DOHH2 (cell line): Measurements from ENCODE around the gene SULT4A1.

Experiments
- EZH2phosphoT487 ChIP-seq: fragments of 200-600 bp; sonication (generic); IDR thresholded peaks from 2 replicates; pipeline ENCODE4 v1.6.1; 2017; ENCODE audit warnings: borderline replicate concordance, mild to moderate bottlenecking, antibody characterized with exemption, low read length, moderate library complexity, mixed read lengths
- TF ChIP-seq, protein P1 (sequence below): fragments of 200-600 bp; sonication (generic); IDR thresholded peaks from one replicate; pipeline ENCODE4 v1.5.1; 2014; ENCODE audit warnings: antibody characterized with exemption, mild to moderate bottlenecking, low read depth, low read length; ENCODE audit not compliant: poor library complexity, severe bottlenecking

DNA sequence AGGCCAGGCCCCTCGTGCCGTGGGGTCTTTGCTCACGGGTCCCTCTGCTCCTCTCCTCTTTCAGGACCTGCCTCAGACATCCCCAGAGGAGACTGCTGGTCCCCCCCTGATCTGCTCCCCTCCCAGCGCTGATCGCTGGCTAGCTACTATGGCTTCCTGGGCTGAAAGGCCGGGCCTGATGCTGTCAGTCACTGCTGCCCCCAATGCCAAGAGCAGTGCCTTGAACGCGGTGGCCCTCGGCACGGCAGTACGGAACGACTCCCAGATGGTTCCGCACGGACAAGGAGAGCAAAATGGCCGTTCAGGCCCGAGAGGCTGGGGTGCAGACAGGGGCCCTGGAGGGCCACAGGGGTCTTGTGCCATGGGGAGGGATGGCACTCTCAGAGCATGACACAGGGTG lies 21.5 kb downstream of the SULT4A1 start:
- TF ChIP-seq, protein P1, sequence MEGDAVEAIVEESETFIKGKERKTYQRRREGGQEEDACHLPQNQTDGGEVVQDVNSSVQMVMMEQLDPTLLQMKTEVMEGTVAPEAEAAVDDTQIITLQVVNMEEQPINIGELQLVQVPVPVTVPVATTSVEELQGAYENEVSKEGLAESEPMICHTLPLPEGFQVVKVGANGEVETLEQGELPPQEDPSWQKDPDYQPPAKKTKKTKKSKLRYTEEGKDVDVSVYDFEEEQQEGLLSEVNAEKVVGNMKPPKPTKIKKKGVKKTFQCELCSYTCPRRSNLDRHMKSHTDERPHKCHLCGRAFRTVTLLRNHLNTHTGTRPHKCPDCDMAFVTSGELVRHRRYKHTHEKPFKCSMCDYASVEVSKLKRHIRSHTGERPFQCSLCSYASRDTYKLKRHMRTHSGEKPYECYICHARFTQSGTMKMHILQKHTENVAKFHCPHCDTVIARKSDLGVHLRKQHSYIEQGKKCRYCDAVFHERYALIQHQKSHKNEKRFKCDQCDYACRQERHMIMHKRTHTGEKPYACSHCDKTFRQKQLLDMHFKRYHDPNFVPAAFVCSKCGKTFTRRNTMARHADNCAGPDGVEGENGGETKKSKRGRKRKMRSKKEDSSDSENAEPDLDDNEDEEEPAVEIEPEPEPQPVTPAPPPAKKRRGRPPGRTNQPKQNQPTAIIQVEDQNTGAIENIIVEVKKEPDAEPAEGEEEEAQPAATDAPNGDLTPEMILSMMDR: no peak
- no peak for TF ChIP-seq EZH2phosphoT487
